H7 (cell line): ENCODE results near the gene RP9. TPM values are rescaled to one million over a fixed set of nuclear protein-coding genes. Genes with fewer than 3 reads are reported as not detected.
A peak's percentile ranks its signal among the peaks of the same experiment; 100 is the strongest.
"Not testable (repeated sequence)": the region's sequence is repeated elsewhere in the genome, so short reads cannot be mapped to it uniquely, and the experiment has no call there.

Source experiments
- DNase-seq: peaks from one replicate; pipeline ENCODE4 v3.0.0; 2012
- H3K27me3 ChIP-seq: 2 replicates; pipeline ENCODE4 v1.6.0; 2011; ENCODE audit warnings: mild to moderate bottlenecking, low read length; ENCODE audit not compliant: control insufficient read depth, insufficient read depth
- H3K36me3 ChIP-seq: replicated peaks from 2 replicates; pipeline ENCODE4 v1.5.1; 2011; ENCODE audit warnings: low read length; ENCODE audit not compliant: control insufficient read depth, insufficient read depth
- H3K4me3 ChIP-seq: 2 replicates; pipeline ENCODE4 v1.5.1; 2011; ENCODE audit warnings: low read depth, mild to moderate bottlenecking, control low read depth, low read length, moderate library complexity; ENCODE audit not compliant: insufficient read depth
- total RNA-seq: library from RNA; depleted of rRNA; stranded (reverse); fragments of >200 nt; shearing (Covaris generic); gene quantifications from 2 replicates; pipeline ENCODE4 v1.2.3, GENCODE V29; 2014

The RP9 gene
- total RNA-seq, 1 experiment from 2014 or later = 13.3 TPM

DNA sequence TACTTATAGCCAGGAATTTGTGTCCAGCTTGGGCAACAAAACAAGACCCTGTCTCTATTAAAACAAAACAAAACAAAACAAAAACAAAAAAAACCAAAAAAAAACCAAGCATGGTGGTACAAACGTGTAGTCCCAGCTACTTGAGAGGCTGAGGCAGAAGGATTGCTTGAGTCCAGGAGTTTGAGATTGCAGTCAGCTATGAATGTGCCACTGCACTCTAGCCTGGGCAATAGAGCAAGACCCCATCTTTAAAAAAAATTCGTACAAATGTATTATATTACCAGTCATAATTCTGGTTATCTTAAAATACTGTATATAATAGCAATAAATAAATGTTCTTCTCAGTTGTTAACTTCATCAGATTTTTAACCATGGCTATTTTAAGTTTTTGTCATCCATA lies 17.9 kb upstream of the RP9 start:
- Histone ChIP-seq H3K27me3 (no peaks in the 10 kb centered on the region), H3K36me3 (no peaks in the 10 kb centered on the region), H3K4me3 (no peak overlapping the region)
- no peak for DNase-seq

DNA sequence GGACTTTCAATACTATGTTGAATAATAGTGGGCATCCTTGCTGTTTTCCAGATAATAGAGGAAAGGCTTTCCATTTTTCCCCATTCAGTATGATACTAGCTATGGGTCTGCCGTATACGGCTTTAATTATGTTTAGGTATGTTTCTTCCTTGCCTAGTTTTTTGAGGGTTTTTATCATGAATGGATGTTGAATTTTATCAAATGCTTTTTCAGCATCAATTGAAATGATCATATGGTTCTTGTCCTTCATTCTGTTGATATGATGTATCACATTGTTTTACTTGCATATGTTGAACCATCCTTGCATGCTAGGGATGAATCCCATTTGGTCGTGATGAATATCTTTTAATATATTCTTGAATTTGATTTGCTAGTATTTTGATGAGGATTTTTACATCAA lies 9.2 kb upstream of the RP9 start:
- H3K36me3 ChIP-seq = no peaks in the 10 kb centered on the region
- H3K27me3 ChIP-seq = no peaks in the 10 kb centered on the region
- DNase-seq = no peak
- no peak overlapping the region for H3K4me3 ChIP-seq

DNA sequence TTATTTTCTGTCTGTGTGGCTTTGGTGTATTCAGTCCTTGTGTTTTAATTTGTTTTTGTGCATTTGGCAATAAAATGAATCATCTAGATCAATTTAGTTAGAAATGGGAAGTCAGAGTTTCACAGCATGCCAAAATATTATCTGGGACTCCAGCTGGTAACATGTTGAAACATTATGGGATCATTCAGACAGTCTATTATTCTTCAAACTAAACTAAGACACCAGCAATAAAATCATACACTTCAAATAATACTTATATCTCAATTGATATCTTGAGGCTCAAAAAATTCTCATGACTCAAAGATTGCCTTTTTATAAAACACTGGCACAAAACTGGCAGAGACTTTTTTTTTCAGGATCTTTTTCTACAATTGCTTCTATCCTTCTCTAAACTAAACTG lies 5.8 kb upstream of the RP9 start:
- Histone ChIP-seq H3K27me3 (peaks cover 2% of the 10 kb centered on the region; the same call in 1 of the 2 replicates), H3K36me3 (no peaks in the 10 kb centered on the region), H3K4me3 (no peak overlapping the region)
- no peak for DNase-seq

- no peak for DNase-seq
- no peaks in the 10 kb centered on the region for H3K36me3 ChIP-seq
- H3K27me3 ChIP-seq = peaks cover 2% of the 10 kb centered on the region; the same call in 1 of the 2 replicates
- H3K4me3 ChIP-seq = no peak overlapping the region
These were observed 2.4 kb upstream of the RP9 start for GRCh38 chr7:33111614-33112013.

DNA sequence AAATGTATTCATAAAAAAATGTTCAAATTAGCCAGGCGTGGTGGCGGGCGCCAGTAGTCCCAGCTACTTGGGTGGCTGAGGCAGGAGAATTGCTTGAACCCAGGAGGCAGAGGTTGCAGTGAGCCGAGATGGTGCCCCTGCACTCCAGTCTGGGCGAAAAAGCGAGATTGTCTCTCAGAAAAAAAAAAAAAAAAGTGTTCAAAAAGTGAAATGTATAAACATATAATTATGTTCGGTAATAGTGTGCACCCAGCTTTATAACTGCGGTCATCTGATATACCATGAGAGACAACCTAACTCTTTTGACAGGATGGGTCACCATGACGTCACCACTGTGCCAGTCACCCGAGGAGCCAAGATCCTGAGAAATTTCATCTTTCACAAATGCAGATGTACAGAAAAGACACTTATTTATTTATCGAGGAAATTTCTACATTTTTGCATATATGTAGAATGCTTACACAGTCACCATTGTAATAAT lies 594 bp upstream of the RP9 start:
- Histone ChIP-seq H3K36me3 (no peaks in the 10 kb centered on the region), H3K27me3 (peaks cover 2% of the 10 kb centered on the region; the same call in 1 of the 2 replicates), H3K4me3 (peak overlapping the region; percentile 31)
- DNase-seq = no peak

DNA sequence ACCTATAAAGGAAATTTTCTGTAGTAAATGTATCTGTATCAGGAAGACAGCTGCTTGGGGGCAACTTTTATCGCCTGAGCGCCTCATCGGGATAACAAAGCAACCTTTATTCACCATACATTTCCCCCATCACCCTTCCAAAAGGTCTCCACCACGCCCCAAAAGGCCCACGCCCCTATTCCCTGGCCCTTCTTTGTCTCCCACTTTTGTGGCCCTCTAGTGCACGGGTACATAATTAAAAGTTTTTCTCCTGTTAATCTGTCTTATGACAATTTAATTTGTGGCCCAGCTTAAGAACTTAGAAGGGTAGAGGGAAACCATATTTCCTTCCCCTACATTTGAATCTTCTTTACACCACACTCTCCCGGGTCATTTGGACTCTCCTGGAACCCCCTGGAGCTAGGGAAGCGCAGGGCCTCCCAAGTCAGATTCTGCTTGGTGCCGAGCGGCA lies 625 bp downstream of the RP9 start:
- DNase-seq = peak; percentile 27
- Histone ChIP-seq H3K27me3 (peaks cover 2% of the 10 kb centered on the region; the same call in 1 of the 2 replicates), H3K36me3 (no peaks in the 10 kb centered on the region; the same call in 1 of the 2 replicates), H3K4me3 (peak overlapping the region; percentile 86)

DNA sequence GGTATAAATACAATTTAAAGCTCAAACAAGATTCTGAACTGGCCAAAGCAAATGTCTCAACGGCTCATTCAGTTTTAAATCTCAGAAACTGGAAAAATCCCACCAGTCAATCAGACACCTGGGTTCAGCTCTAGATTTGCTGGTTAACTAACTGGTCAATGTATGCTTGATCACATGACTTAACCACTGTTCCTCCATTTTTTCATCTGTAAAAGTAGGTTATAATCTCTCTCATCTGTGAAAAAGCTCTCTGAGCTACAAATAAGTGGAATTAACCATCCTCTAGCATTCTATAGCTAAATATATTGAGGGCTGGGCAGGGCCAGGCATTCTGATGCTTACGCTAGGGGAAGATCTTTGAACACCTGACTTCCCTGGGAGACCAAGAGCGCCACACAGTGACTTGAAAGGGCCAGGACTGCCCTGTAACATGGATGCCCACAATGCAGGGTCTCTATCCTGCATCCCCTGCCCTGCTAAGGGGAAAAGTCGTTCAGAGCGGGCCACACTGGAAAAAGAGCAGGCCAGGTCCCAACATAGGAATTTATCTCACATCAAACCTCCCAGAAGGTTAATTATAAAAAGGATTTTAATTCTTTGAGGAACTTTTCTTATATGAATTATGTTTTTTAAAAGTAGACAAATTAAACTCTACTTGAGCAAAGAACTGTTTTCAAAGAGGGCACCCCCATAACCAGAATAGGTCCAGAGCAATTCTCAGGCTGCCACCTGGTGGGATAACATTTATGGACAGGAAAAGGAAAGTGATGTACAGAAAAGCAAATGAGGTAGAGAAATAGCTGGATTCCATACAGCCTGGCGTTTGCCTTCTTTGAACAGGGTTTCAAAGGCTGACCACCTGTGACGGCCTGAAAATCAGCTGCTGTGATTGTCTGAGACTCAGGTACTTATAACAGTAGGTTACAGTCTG lies 1.8 kb downstream of the RP9 start:
- peak; percentile 71 for DNase-seq
- Histone ChIP-seq H3K4me3 (no peak overlapping the region), H3K36me3 (peaks cover 5% of the 10 kb centered on the region), H3K27me3 (peaks cover 2% of the 10 kb centered on the region; the same call in 1 of the 2 replicates)

GRCh38 chr7:33101906-33102305 lies 7.3 kb downstream of the RP9 start:
- Histone ChIP-seq H3K36me3 (peaks cover 16% of the 10 kb centered on the region), H3K27me3 (no peaks in the 10 kb centered on the region), H3K4me3 (no peak overlapping the region)
- no peak for DNase-seq

- Histone ChIP-seq H3K36me3 (peaks cover 17% of the 10 kb centered on the region), H3K4me3 (no peak overlapping the region)
- DNase-seq = no peak
These were observed 8.4 kb downstream of the RP9 start for GRCh38 chr7:33100770-33101169.

GRCh38 chr7:33099154-33099940 lies 9.9 kb downstream of the RP9 start:
- Histone ChIP-seq H3K27me3 (no peaks in the 10 kb centered on the region), H3K36me3 (peaks cover 17% of the 10 kb centered on the region)

More at GRCh38 chr7:33100770-33101169, 8.4 kb downstream of the RP9 start:
- no peaks in the 10 kb centered on the region for H3K27me3 ChIP-seq

GRCh38 chr7:33094745-33095275 lies 14.4 kb downstream of the RP9 start:
- H3K4me3 ChIP-seq, DNase-seq, H3K27me3 ChIP-seq: not testable (repeated sequence)
- H3K36me3 ChIP-seq = peaks cover 13% of the 10 kb centered on the region

More at GRCh38 chr7:33099154-33099940, 9.9 kb downstream of the RP9 start:
- no peak overlapping the region for H3K4me3 ChIP-seq
- DNase-seq = no peak

- DNase-seq = no peak
- Histone ChIP-seq H3K4me3 (no peak overlapping the region), H3K36me3 (peaks cover 4% of the 10 kb centered on the region), H3K27me3 (no peaks in the 10 kb centered on the region)
These were observed 15.9 kb downstream of the RP9 start for GRCh38 chr7:33093266-33093665.

GRCh38 chr7:33091641-33092191 lies 17.5 kb downstream of the RP9 start:
- Histone ChIP-seq H3K4me3 (no peak overlapping the region), H3K27me3 (no peaks in the 10 kb centered on the region), H3K36me3 (peaks cover 2% of the 10 kb centered on the region)
- DNase-seq = peak; percentile 29

- peaks cover 1% of the 10 kb centered on the region; the same call in 1 of the 2 replicates for H3K36me3 ChIP-seq
- DNase-seq = no peak
- no peak overlapping the region for H3K4me3 ChIP-seq
- H3K27me3 ChIP-seq = no peaks in the 10 kb centered on the region
These were observed 18.1 kb downstream of the RP9 start for GRCh38 chr7:33091111-33091531.
